ENCODE measurements around the gene GALNT14. TPM values are rescaled to one million over a fixed set of nuclear protein-coding genes. Genes with fewer than 3 reads are reported as not detected.
"Not testable (repeated sequence)": the region's sequence is repeated elsewhere in the genome, so short reads cannot be mapped to it uniquely, and the experiment has no call there.

The GALNT14 gene
- total RNA-seq, 1 donor from 2014 or later: 0.14 TPM

DNA sequence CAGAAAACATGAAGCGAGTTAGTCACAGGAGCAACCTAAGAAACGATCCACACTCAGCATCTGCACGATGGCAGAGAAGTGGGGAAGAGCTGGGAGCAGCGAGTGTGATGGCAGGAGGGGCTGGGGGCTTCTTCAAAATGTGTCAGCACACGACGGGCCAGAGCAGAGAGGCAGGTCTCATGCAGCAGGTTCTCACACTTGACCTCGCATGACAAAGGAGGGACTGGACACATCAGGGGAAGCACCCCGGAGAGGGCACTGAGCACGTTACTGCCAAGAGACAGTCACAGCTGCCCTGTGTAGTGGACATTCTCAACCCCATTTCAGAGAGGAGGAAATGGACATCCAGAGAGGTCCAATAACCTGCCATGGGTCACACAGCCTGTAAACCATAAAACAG, 226.9 kb downstream of the GALNT14 start:
- no peaks in the 10 kb centered on the region for H3K4me1 ChIP-seq
- no peak for DNase-seq

DNA sequence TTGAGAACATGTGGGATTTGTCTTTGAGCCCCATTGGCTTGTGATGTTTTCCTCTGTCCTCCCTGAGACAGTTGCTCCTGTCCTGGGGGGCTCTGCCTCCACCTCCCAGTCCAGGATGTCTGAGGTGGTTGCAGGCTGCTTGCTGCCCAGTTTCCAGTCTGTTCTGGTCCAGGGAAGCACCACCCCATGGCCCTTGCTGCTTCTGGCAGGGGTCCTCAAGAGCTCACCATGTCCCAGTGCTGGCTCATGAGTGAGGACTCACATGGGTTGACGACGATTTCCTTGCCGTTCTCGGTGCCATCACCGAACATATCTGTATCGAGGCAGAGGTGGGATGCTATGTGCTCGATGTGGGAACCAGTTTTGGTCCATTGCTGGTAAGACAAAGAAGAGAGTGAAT, 227.6 kb downstream of the GALNT14 start:
- no peak for TF ChIP-seq CTCF (IDR thresholded peaks at IDR 0.05; ENCODE audit: borderline replicate concordance)
- H3K36me3 ChIP-seq: no peaks in the 10 kb centered on the region
- H3K4me1 ChIP-seq: no peaks in the 10 kb centered on the region
- intact Hi-C loops (cut with micrococcal nuclease): no loop called here
- peaks cover 2% of the 10 kb centered on the region for H3K9me3 ChIP-seq (replicated peaks)
- no peaks in the 10 kb centered on the region for H3K27me3 ChIP-seq (ENCODE audit: low read depth)
- no peak overlapping the region for H3K27ac ChIP-seq (replicated peaks)
- H3K4me3 ChIP-seq: no peak overlapping the region
- no peak for DNase-seq

More for the DNA sequence above, 226.9 kb downstream of the GALNT14 start:
- no peaks in the 10 kb centered on the region for H3K36me3 ChIP-seq
- no peaks in the 10 kb centered on the region for H3K27me3 ChIP-seq (ENCODE audit: low read depth)
- H3K4me3 ChIP-seq: no peak overlapping the region
- intact Hi-C loops (cut with micrococcal nuclease): no loop called here
- H3K9me3 ChIP-seq (replicated peaks): peaks cover 2% of the 10 kb centered on the region
- no peak overlapping the region for H3K27ac ChIP-seq (replicated peaks)
- no peak for TF ChIP-seq CTCF (IDR thresholded peaks at IDR 0.05; ENCODE audit: borderline replicate concordance)

DNA sequence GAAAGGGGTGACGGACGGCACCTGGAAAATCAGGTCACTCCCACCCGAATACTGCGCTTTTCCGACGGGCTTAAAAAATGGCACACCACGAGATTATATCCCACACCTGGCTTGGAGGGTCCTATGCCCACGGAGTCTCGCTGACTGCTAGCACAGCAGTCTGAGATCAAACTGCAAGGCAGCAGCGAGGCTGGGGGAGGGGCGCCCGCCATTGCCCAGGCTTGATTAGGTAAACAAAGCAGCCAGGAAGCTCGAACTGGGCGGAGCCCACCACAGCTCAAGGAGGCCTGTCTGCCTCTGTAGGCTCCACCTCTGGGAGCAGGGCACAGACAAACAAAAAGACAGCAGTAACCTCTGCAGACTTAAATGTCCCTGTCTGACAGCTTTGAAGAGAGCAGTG, 233.8 kb downstream of the GALNT14 start:
- H3K4me1 ChIP-seq; H3K4me3 ChIP-seq; H3K27ac ChIP-seq (replicated peaks); H3K27me3 ChIP-seq (ENCODE audit: low read depth); H3K36me3 ChIP-seq; intact Hi-C loops (cut with micrococcal nuclease); H3K9me3 ChIP-seq (replicated peaks); DNase-seq: not testable (repeated sequence)

DNA sequence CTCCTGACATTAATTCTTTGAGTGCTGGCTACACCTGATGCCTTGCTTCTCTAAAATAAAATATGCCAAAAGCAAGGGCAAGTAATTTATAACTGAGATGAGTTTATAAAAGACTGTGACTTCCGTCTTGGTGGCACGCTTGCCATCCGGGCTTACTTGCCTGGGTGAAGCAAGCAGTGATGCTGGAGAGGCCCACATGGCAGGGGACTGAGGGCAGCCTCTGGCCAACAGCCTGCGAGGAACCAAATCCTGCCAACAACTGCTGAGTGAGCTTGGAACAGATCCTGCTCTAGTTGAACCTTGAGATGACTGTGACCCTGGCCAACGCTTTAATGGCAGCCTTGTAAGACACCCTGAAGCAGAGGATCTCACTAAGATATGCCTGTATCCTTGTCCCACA, 234.9 kb downstream of the GALNT14 start:
- intact Hi-C loops (cut with micrococcal nuclease): no loop called here
- Histone ChIP-seq H3K4me3 (no peak overlapping the region), H3K4me1 (no peaks in the 10 kb centered on the region), H3K27ac (replicated peaks) (no peak overlapping the region), H3K27me3 (ENCODE audit: low read depth) (peaks cover 4% of the 10 kb centered on the region), H3K36me3 (no peaks in the 10 kb centered on the region), H3K9me3 (replicated peaks) (peaks cover 2% of the 10 kb centered on the region)
- TF ChIP-seq CTCF (IDR thresholded peaks at IDR 0.05; ENCODE audit: borderline replicate concordance): no peak
- DNase-seq: no peak

GRCh38 chr2:30900381-30900780, 237.9 kb downstream of the GALNT14 start:
- DNase-seq: no peak
- no peak overlapping the region for H3K4me3 ChIP-seq
- H3K4me1 ChIP-seq: no peaks in the 10 kb centered on the region
- H3K27ac ChIP-seq (replicated peaks): no peak overlapping the region
- no peaks in the 10 kb centered on the region for H3K9me3 ChIP-seq (replicated peaks)
- intact Hi-C loops (cut with micrococcal nuclease): no loop called here
- TF ChIP-seq CTCF (IDR thresholded peaks at IDR 0.05; ENCODE audit: borderline replicate concordance): no peak
- peaks cover 4% of the 10 kb centered on the region for H3K27me3 ChIP-seq (ENCODE audit: low read depth)
- H3K36me3 ChIP-seq: no peaks in the 10 kb centered on the region

DNA sequence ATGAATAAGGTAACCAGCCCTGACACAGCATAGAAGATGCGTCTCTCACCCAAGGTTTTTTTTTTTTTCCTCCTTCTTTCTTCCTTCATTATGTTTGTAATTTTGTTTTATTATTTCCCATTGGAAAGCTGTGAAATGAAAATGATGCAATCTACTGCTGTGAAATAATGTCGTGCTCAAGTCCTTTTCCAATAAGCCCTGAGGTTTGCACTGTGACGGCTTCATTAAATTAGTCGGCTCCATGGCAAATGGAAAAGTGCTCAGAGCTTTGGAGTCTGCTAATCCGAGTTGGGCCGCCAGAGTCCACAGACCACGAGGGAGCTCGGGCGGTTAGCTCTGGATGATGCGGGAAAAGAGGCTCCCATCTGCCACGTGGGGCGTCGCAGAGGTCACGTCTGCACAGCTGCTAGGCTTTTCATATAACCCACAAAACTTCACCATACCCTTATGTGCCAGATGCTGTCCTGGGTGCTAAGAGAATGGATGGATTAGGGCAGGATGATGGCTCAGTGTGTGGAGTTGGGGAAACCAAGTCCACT, 238.7 kb downstream of the GALNT14 start:
- no peaks in the 10 kb centered on the region for H3K36me3 ChIP-seq
- no peaks in the 10 kb centered on the region for H3K9me3 ChIP-seq (replicated peaks)
- no peak overlapping the region for H3K4me3 ChIP-seq
- intact Hi-C loops (cut with micrococcal nuclease): no loop called here
- peaks cover 4% of the 10 kb centered on the region for H3K27me3 ChIP-seq (ENCODE audit: low read depth)
- no peak for DNase-seq
- no peak overlapping the region for H3K27ac ChIP-seq (replicated peaks)
- peaks cover 6% of the 10 kb centered on the region for H3K4me1 ChIP-seq
- no peak for TF ChIP-seq CTCF (IDR thresholded peaks at IDR 0.05; ENCODE audit: borderline replicate concordance)

Data from left ventricle myocardium inferior (tissue), 1 donor.